22Rv1 (cell line): ENCODE measurements around the gene OST4.
A peak's percentile ranks its signal among the peaks of the same experiment; 100 is the strongest.

ENCODE experiments used
- H3K27ac ChIP-seq: fragments of 450-650 bp; 2 replicates; pipeline ENCODE4 v1.5.1; 2017
- ZFX ChIP-seq: fragments of 450-650 bp; IDR thresholded peaks from 2 replicates; pipeline ENCODE4 v1.6.1; 2017; ENCODE audit warnings: antibody characterized with exemption, borderline replicate concordance
- TF ChIP-seq, protein P1 (sequence below): fragments of 450-650 bp; IDR thresholded peaks from 2 replicates; pipeline ENCODE4 v1.5.1; 2017; ENCODE audit warnings: mild to moderate bottlenecking

OST4 gene

GRCh38 chr2:27051902-27052645, 19.4 kb downstream of the OST4 start:
- peak overlapping the region; percentile 85 for H3K27ac ChIP-seq
- TF ChIP-seq, protein P1, sequence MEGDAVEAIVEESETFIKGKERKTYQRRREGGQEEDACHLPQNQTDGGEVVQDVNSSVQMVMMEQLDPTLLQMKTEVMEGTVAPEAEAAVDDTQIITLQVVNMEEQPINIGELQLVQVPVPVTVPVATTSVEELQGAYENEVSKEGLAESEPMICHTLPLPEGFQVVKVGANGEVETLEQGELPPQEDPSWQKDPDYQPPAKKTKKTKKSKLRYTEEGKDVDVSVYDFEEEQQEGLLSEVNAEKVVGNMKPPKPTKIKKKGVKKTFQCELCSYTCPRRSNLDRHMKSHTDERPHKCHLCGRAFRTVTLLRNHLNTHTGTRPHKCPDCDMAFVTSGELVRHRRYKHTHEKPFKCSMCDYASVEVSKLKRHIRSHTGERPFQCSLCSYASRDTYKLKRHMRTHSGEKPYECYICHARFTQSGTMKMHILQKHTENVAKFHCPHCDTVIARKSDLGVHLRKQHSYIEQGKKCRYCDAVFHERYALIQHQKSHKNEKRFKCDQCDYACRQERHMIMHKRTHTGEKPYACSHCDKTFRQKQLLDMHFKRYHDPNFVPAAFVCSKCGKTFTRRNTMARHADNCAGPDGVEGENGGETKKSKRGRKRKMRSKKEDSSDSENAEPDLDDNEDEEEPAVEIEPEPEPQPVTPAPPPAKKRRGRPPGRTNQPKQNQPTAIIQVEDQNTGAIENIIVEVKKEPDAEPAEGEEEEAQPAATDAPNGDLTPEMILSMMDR = no peak
- TF ChIP-seq ZFX = no peak

DNA sequence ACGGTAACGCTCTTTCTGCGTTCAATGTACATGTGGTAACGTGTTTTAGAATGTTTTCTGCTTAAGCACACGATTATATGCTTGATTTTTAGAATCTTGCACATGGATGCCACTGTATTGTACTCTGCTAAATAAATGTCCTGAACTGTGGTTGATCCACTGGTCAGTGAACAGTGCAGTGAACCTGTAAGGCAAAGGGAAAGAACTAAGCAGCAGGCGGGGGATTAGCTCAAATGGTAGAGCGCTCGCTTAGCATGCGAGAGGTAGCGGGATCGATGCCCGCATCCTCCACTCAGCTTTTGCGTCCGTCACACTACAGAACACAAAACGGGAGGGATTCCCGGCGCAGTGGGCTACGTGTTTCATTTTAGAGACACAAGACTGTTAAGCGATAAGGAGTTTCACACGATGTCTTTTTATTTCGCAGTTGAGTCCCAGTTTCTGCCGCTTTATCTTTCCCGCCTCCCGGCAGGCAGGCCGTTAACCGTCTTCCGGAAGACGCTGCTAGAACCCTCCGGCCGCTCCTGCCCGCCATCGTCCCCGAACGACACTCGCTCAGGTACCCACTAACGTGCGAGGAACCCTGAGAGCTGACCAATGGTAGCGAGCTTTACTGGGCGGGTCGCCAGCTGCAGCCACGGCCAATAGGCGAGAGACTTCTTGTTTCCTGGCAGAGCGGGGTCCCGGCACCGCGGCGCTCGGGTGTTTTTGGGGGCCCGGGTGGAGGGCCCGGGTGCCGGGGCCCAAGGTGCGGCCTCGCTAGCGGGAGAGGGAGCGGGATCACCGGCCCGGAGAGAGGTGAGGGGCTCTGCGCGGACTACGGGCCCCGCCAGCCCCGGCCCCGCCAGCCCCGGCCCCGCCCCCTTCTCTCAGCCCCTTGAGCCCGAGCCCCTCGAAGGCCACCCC, 20.2 kb downstream of the OST4 start, which contains the start of gene AGBL5:
TSS of gene AGBL5 (plus strand) at position 673 of the 906 bp plus-strand sequence. CDS start 1,291 bp downstream, outside the sequence.
- no peak for TF ChIP-seq ZFX
- TF ChIP-seq, protein P1 = no peak
- peak within 1 kb of the TSS; percentile 85 for H3K27ac ChIP-seq

- peak overlapping the region; percentile 85 for H3K27ac ChIP-seq
Observed at GRCh38 chr2:27050281-27050995, 21.0 kb downstream of the OST4 start.

GRCh38 chr2:27049422-27050280, 21.8 kb downstream of the OST4 start:
- peak overlapping the region; percentile 85 for H3K27ac ChIP-seq
- TF ChIP-seq, protein P1 = no peak
- TF ChIP-seq ZFX = no peak

More at GRCh38 chr2:27050281-27050995, 21.0 kb downstream of the OST4 start:
- TF ChIP-seq ZFX = no peak
- TF ChIP-seq, protein P1 = peak; percentile 42

DNA sequence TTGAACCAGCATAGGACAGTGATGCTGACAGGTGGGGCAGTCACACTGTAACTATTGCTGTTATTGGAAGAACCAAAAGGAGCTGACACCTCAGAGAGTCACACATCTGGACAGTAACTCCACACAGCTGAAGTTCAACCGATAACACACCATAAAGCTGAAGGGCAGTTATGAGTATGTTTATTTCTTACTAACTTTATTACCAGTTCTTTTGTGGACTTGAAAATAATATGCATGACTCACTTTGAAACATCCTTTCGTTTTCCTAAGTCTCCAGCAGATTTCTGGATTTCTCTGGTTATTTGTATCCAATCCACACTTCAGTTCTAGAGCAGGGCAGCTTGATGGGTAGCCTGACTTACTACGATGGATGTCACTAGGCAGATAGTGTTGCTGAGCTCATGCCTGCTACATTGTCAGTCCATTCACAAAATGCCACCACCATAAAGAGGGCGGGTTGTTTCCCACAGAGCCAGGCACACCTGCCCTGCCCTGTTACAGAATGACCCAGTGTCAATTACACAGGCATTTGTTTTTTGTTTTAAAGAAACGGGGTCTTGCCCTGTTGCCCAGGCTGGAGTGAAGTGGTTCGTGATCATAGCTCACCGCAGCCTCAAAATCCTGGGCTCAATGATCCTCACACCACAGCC, 28.3 kb downstream of the OST4 start:
- H3K27ac ChIP-seq = no peak overlapping the region
- TF ChIP-seq, protein P1 = no peak
- no peak for TF ChIP-seq ZFX

- TF ChIP-seq, protein P1 = no peak
- TF ChIP-seq ZFX = no peak
- H3K27ac ChIP-seq = no peak overlapping the region
Observed at GRCh38 chr2:27042159-27042661, 29.2 kb downstream of the OST4 start.
